OCI-M2 (cell line): Measurements from ENCODE around the gene CNPY4.
"Not testable (repeated sequence)": the region's sequence is repeated elsewhere in the genome, so short reads cannot be mapped to it uniquely, and the experiment has no call there.

Experiments
- DNase-seq: peaks from one replicate; lab custom pipeline; 2025; ENCODE audit not compliant: unreplicated experiment; lab: John Stamatoyannopoulos, UW

The CNPY4 gene

GRCh38 chr7:100118388-100119071 is 904 bp upstream of the CNPY4 start:
- no peak for DNase-seq

- no peak for DNase-seq
These were observed 717 bp downstream of the CNPY4 start for GRCh38 chr7:100119970-100120732.

GRCh38 chr7:100120733-100121036 is 1.3 kb downstream of the CNPY4 start:
- no peak for DNase-seq

- no peak for DNase-seq
These were observed 2.6 kb downstream of the CNPY4 start for GRCh38 chr7:100122067-100122466.

- no peak for DNase-seq
These were observed 3.1 kb downstream of the CNPY4 start for GRCh38 chr7:100122568-100122967.

- DNase-seq: no peak
These were observed 5.1 kb downstream of the CNPY4 start for GRCh38 chr7:100124301-100125230.

GRCh38 chr7:100126239-100126930 is 7.0 kb downstream of the CNPY4 start:
- DNase-seq: no peak

GRCh38 chr7:100126931-100127865 is 7.8 kb downstream of the CNPY4 start, which contains the start of gene MBLAC1:
Gene MBLAC1, plus strand, starts transcription at chr7:100126967. Its CDS starts 429 bp downstream, at chr7:100127396.
- DNase-seq: peak; percentile 63

- no peak for DNase-seq
These were observed 8.6 kb downstream of the CNPY4 start for GRCh38 chr7:100127866-100128636.

GRCh38 chr7:100128637-100128963 is 9.2 kb downstream of the CNPY4 start:
- DNase-seq: no peak

GRCh38 chr7:100130220-100130607 is 10.8 kb downstream of the CNPY4 start:
- not testable (repeated sequence) for DNase-seq

GRCh38 chr7:100130608-100131453 is 11.4 kb downstream of the CNPY4 start:
- DNase-seq: peak; percentile 57

- no peak for DNase-seq
These were observed 12.7 kb downstream of the CNPY4 start for GRCh38 chr7:100132126-100132525.

- peak; percentile 6 for DNase-seq
These were observed 13.3 kb downstream of the CNPY4 start for GRCh38 chr7:100132697-100133151.

GRCh38 chr7:100137851-100138760 is 18.7 kb downstream of the CNPY4 start:
- no peak for DNase-seq

GRCh38 chr7:100141555-100141949 is 22.1 kb downstream of the CNPY4 start:
- DNase-seq: no peak

GRCh38 chr7:100142461-100142860 is 23.0 kb downstream of the CNPY4 start:
- no peak for DNase-seq
